Mucosa of descending colon (tissue), 3 donors: ENCODE results near the gene IQCH. TPM values are rescaled to one million over a fixed set of nuclear protein-coding genes. Genes with fewer than 3 reads are reported as not detected.
"Not testable (repeated sequence)": the region's sequence is repeated elsewhere in the genome, so short reads cannot be mapped to it uniquely, and the experiment has no call there.

ENCODE experiments used
- ATAC-seq: fragments of 200-7000 bp; cut with Tn5 transposase; one replicate; pipeline ENCODE4 v1.9.1; 2020; ENCODE audit warnings: mild to moderate bottlenecking, moderate library complexity
- DNase-seq, 3 donors: peaks; one replicate each; pipeline ENCODE4 v3.0.0-alpha.2; 2020
- H3K36me3 ChIP-seq: fragments of 200-600 bp; one replicate; pipeline ENCODE4 v1.8.0; 2021; ENCODE audit warnings: low read depth, mild to moderate bottlenecking
- H3K4me1 ChIP-seq: fragments of 200-600 bp; one replicate; pipeline ENCODE4 v1.8.0; 2021; ENCODE audit warnings: low read depth, mild to moderate bottlenecking
- H3K4me3 ChIP-seq: fragments of 200-600 bp; one replicate; pipeline ENCODE4 v1.8.0; 2021; ENCODE audit warnings: mild to moderate bottlenecking
- H3K9me3 ChIP-seq: fragments of 200-600 bp; one replicate; pipeline ENCODE4 v1.8.0; 2021; ENCODE audit warnings: mild to moderate bottlenecking
- CTCF ChIP-seq: fragments of 200-600 bp; IDR thresholded peaks from one replicate; pipeline ENCODE4 v1.8.0; 2022; ENCODE audit warnings: antibody characterized with exemption, mild to moderate bottlenecking
- intact Hi-C, 2 donors: fragments of 100-400 bp; cut with DNase I in 1 of 2; cut with micrococcal nuclease in 1 of 2; formaldehyde crosslinking; loops; one replicate each; pipeline versions ENCODE4 v1.11.0 to v1.11.1; 2022; cut with DNase I, micrococcal nuclease
- total RNA-seq, 3 donors: library from RNA; stranded (reverse); fragmentation: NEBNext Ultra II Directional in 2 of 3; extraction: Animal tissue kit (Norgen Biotek cat#: 25700) in 2 of 3; gene quantifications; one replicate each; pipeline versions ENCODE4 v1.2.1 to v1.2.4, GENCODE V29; 2021 to 2023
- donor health status: DM: no; HTN: no; CAD: no; lungs with moderate emphysema.
- donor health status: DM: no; HTN: no; CAD: no.
- donor health status: DM: no; HTN: yes; CAD: no.

Gene IQCH
- total RNA-seq, 3 donors from 2014 or later = 2.2 to 3.0 (median 2.2) TPM

- intact Hi-C loops = no loop called here
- ATAC-seq = no peak
- Histone ChIP-seq H3K4me1 (peaks cover 13% of the 10 kb centered on the region), H3K4me3 (no peak overlapping the region), H3K9me3 (no peaks in the 10 kb centered on the region), H3K36me3 (no peaks in the 10 kb centered on the region)
- no peak for DNase-seq
- TF ChIP-seq CTCF = no peak
Observed at GRCh38 chr15:67256051-67256450, 1.5 kb downstream of the IQCH start.

GRCh38 chr15:67258412-67258811, 3.8 kb downstream of the IQCH start:
- ATAC-seq, H3K4me3 ChIP-seq, H3K9me3 ChIP-seq, H3K36me3 ChIP-seq, DNase-seq, H3K4me1 ChIP-seq, intact Hi-C loops: not testable (repeated sequence)

- no peak for TF ChIP-seq CTCF
- intact Hi-C loops = no loop called here
- ATAC-seq (no peak), DNase-seq (no peak)
- no peaks in the 10 kb centered on the region for H3K9me3 ChIP-seq
- no peak overlapping the region for H3K4me3 ChIP-seq
- no peaks in the 10 kb centered on the region for H3K4me1 ChIP-seq
- no peaks in the 10 kb centered on the region for H3K36me3 ChIP-seq
Observed at GRCh38 chr15:67259379-67259778, 4.8 kb downstream of the IQCH start.

- Histone ChIP-seq H3K4me1 (no peaks in the 10 kb centered on the region), H3K4me3 (no peak overlapping the region), H3K9me3 (no peaks in the 10 kb centered on the region), H3K36me3 (no peaks in the 10 kb centered on the region)
- TF ChIP-seq CTCF = no peak
- intact Hi-C loops = no loop called here
- ATAC-seq = no peak
- DNase-seq = no peak
Observed at GRCh38 chr15:67259806-67260205, 5.2 kb downstream of the IQCH start.

- H3K4me3 ChIP-seq = no peak overlapping the region
- ATAC-seq (no peak), DNase-seq (no peak)
- no peaks in the 10 kb centered on the region for H3K36me3 ChIP-seq
- H3K9me3 ChIP-seq = no peaks in the 10 kb centered on the region
- intact Hi-C loops = no loop called here
- H3K4me1 ChIP-seq = peaks cover 14% of the 10 kb centered on the region
- no peak for TF ChIP-seq CTCF
Observed at GRCh38 chr15:67266870-67267269, 12.3 kb downstream of the IQCH start.

- no peak for TF ChIP-seq CTCF
- no peak for DNase-seq
Observed at GRCh38 chr15:67267440-67267839, 12.9 kb downstream of the IQCH start.

More at GRCh38 chr15:67267440-67267839, 12.9 kb downstream of the IQCH start:
- peak; percentile 65 for ATAC-seq
- intact Hi-C loops = no loop called here
- no peaks in the 10 kb centered on the region for H3K9me3 ChIP-seq
- no peaks in the 10 kb centered on the region for H3K36me3 ChIP-seq
- H3K4me3 ChIP-seq = no peak overlapping the region
- peaks cover 14% of the 10 kb centered on the region for H3K4me1 ChIP-seq
